CD4-positive, alpha-beta memory T cell (primary cell): Measurements from ENCODE around the gene GPR78. TPM values are rescaled to one million over a fixed set of nuclear protein-coding genes. Genes with fewer than 3 reads are reported as not detected.

Experiments used
- CTCF ChIA-PET: fragments of 350-600 bp; sonication (Branson Sonifier 250); formaldehyde crosslinking; loops from one replicate; lab custom pipeline; 2021; ENCODE audit warnings: inconsistent platforms; ENCODE audit not compliant: partially characterized antibody; lab: Charles Lee
- POLR2A ChIA-PET: fragments of 350-600 bp; sonication (Branson Sonifier 250); formaldehyde crosslinking; loops from one replicate; lab custom pipeline; 2021; ENCODE audit not compliant: partially characterized antibody; lab: Charles Lee
- DNase-seq, 5 donors: peaks; one replicate each; pipeline versions ENCODE4 v3.0.0 to v3.0.0-alpha.2; 2020 to 2022; ENCODE audit warnings: mixed read lengths in 1 of 5
- H3K27ac ChIP-seq: one replicate; pipeline ENCODE4 v1.7.0; 2013; ENCODE audit warnings: low read depth, low read length
- H3K27me3 ChIP-seq: 2 replicates; pipeline ENCODE4 v1.7.0; 2013; ENCODE audit warnings: mild to moderate bottlenecking, low read length, moderate library complexity; ENCODE audit not compliant: insufficient read depth
- H3K36me3 ChIP-seq: 2 replicates; pipeline ENCODE4 v1.7.0; 2013; ENCODE audit warnings: mild to moderate bottlenecking, low read length, moderate library complexity; ENCODE audit not compliant: insufficient read depth
- H3K4me1 ChIP-seq: 2 replicates; pipeline ENCODE4 v1.7.0; 2013; ENCODE audit warnings: mild to moderate bottlenecking, low read length, moderate library complexity; ENCODE audit not compliant: insufficient read depth
- H3K4me3 ChIP-seq, 2 donors: one replicate each; pipeline ENCODE4 v1.7.0; 2013; ENCODE audit warnings: low read length in 2 of 2, mild to moderate bottlenecking in 1 of 2
- H3K9me3 ChIP-seq, 2 donors: one replicate each; pipeline ENCODE4 v1.7.0; 2013; ENCODE audit warnings: low read length in 2 of 2, control low read depth in 1 of 2; ENCODE audit not compliant: control insufficient read depth in 1 of 2
- H3K27ac Mint-ChIP-seq, 7 donors: one replicate each; pipeline ENCODE4 v1.8.0; 2020 to 2021; ENCODE audit warnings: mixed read lengths in 7 of 7, mild to moderate bottlenecking in 6 of 7, inconsistent platforms in 3 of 7, moderate library complexity in 3 of 7
- H3K27me3 Mint-ChIP-seq, 2 donors: one replicate each; pipeline ENCODE4 v1.8.0; 2020 to 2021; ENCODE audit warnings: mixed read lengths in 2 of 2
- H3K36me3 Mint-ChIP-seq, 2 donors: one replicate each; pipeline ENCODE4 v1.8.0; 2020 to 2021; ENCODE audit warnings: mixed read lengths in 2 of 2, inconsistent platforms in 1 of 2, mild to moderate bottlenecking in 1 of 2
- H3K4me1 Mint-ChIP-seq, 4 donors: one replicate each; pipeline ENCODE4 v1.8.0; 2020 to 2021; ENCODE audit warnings: mixed read lengths in 4 of 4, mild to moderate bottlenecking in 1 of 4
- H3K4me3 Mint-ChIP-seq, 8 donors: one replicate each; pipeline ENCODE4 v1.8.0; 2020 to 2021; ENCODE audit warnings: mixed read lengths in 8 of 8, mild to moderate bottlenecking in 7 of 8, moderate library complexity in 6 of 8, inconsistent platforms in 3 of 8
- H3K9me3 Mint-ChIP-seq, 8 donors: one replicate each; pipeline ENCODE4 v1.8.0; 2020 to 2021; ENCODE audit warnings: mixed read lengths in 8 of 8, mild to moderate bottlenecking in 5 of 8, inconsistent platforms in 3 of 8, moderate library complexity in 1 of 8
- intact Hi-C: fragments of 100-400 bp; cut with micrococcal nuclease; formaldehyde crosslinking; loops from one replicate; pipeline ENCODE4 v1.15.1; 2023
- polyA plus RNA-seq, 2 donors: library from polyadenylated mRNA; unstranded; fragments of 300-500 nt; fragmentation: Illumina TruSeq; gene quantifications; one replicate each; pipeline ENCODE4 v1.2.3, GENCODE V29; 2021
- total RNA-seq, 2 experiments: library from RNA; stranded (reverse); gene quantifications; one replicate each; pipeline ENCODE4 v1.2.3, GENCODE V29; 2021

GPR78 gene
- total and polyA plus RNA-seq, 4 experiments from 2014 or later = not detected

DNA sequence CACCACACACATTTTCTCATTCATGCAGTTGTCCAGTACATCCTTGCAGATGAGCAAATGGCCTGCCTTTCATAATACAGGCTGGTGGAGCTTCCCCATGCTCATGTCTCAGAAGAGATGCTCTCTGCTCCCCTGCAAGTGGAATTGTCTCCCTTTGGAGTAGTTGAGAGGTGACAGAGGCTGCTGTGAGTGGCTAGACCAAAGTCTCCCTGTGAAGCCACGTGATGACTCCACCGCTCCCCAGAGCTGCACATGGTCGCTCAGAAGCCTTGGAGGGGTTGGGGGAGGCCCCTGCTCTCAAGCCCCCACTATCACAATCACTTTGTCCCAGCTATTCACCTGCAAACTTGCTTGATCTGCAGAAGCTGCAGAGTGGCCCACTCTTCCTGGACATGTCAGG lies 1.5 kb upstream of the GPR78 start:
- POLR2A ChIA-PET = no interaction called here
- H3K36me3 Mint-ChIP-seq = no peaks in the 10 kb centered on the region
- no peak overlapping the region for H3K4me3 ChIP-seq
- no peak overlapping the region for H3K4me3 Mint-ChIP-seq
- no peak overlapping the region for H3K27ac Mint-ChIP-seq
- H3K9me3 Mint-ChIP-seq = peaks cover 0 to 2% (median 0%) of the 10 kb centered on the region in 8 donors
- no peaks in the 10 kb centered on the region for H3K9me3 ChIP-seq
- CTCF ChIA-PET = no interaction called here
- no peaks in the 10 kb centered on the region for H3K27me3 ChIP-seq
- peaks cover 9 to 16% of the 10 kb centered on the region in 2 donors for H3K27me3 Mint-ChIP-seq
- no peak overlapping the region for H3K27ac ChIP-seq
- intact Hi-C loops = no loop called here
- no peaks in the 10 kb centered on the region for H3K36me3 ChIP-seq
- no peaks in the 10 kb centered on the region for H3K4me1 Mint-ChIP-seq
- H3K4me1 ChIP-seq = no peaks in the 10 kb centered on the region
- no peak for DNase-seq

DNA sequence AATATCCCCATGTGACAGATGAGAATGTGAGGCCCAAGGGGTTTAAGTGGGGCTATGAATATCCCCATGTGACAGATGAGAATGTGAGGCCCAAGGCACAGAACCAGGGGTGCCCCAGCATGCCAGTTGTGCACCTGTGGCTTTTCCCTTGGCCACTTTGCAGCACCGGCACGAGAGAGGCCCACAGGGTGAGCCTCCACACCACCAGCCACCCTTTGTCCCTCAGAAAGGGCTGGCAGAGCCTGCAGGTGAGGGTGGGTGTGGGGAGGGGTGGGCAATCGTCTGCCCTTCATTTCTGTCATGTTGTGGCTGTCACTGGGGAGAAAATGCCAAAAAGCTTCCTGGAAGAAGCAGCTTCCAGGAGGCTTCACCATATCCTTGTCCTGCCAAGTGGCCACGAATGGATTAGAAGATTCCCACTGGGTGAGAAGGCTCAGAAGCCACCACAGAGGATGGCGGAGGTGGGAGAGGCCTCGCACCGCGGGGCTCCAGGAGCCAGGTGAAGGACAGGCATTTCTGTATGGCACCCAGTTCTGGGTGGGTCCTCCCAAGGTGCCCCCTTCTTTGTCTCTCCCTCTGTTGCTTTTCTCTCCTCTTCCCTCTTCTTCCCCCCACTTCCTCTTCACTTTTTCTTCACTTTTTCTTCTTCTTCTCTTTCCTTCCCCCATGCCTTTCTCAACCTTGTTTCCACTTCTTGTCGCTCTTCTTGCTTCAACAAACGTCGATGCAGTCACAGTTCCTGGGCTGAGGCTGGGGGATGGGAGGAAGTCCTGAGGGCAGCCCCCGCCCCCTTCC lies 469 bp upstream of the GPR78 start:
- DNase-seq = no peak
- Histone ChIP-seq H3K4me3 (no peak overlapping the region), H3K9me3 (no peaks in the 10 kb centered on the region), H3K27ac (no peak overlapping the region), H3K27me3 (no peaks in the 10 kb centered on the region), H3K4me1 (no peaks in the 10 kb centered on the region), H3K36me3 (no peaks in the 10 kb centered on the region)
- H3K9me3 Mint-ChIP-seq = peaks cover 0 to 2% (median 0%) of the 10 kb centered on the region in 8 donors
- H3K36me3 Mint-ChIP-seq = no peaks in the 10 kb centered on the region
- no peaks in the 10 kb centered on the region for H3K4me1 Mint-ChIP-seq
- no peak overlapping the region for H3K27ac Mint-ChIP-seq
- POLR2A ChIA-PET = no interaction called here
- CTCF ChIA-PET = no interaction called here
- peaks cover 10 to 22% of the 10 kb centered on the region in 2 donors for H3K27me3 Mint-ChIP-seq
- no peak overlapping the region for H3K4me3 Mint-ChIP-seq
- intact Hi-C loops = no loop called here

DNA sequence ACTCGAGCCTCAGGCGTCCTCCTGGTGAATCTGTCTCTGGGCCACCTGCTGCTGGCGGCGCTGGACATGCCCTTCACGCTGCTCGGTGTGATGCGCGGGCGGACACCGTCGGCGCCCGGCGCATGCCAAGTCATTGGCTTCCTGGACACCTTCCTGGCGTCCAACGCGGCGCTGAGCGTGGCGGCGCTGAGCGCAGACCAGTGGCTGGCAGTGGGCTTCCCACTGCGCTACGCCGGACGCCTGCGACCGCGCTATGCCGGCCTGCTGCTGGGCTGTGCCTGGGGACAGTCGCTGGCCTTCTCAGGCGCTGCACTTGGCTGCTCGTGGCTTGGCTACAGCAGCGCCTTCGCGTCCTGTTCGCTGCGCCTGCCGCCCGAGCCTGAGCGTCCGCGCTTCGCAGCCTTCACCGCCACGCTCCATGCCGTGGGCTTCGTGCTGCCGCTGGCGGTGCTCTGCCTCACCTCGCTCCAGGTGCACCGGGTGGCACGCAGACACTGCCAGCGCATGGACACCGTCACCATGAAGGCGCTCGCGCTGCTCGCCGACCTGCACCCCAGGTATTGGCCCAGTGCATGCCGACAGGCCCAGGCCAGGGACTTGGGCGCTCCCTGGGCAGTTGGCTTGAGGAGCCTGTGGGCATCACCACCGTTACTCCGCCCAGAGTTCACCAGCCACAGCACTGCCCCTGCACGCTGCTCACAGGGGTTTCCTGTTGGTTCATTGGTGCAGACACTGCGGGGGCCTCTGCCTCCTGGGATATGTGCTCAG lies 1.1 kb downstream of the GPR78 start:
- ChIA-PET CTCF (no interaction called here), POLR2A (no interaction called here)
- Histone ChIP-seq H3K4me1 (no peaks in the 10 kb centered on the region), H3K9me3 (no peaks in the 10 kb centered on the region), H3K27me3 (no peaks in the 10 kb centered on the region), H3K4me3 (no peak overlapping the region), H3K36me3 (no peaks in the 10 kb centered on the region), H3K27ac (no peak overlapping the region)
- DNase-seq = no peak
- intact Hi-C loops = no loop called here
- Mint-ChIP-seq H3K27me3 (peaks cover 13 to 23% of the 10 kb centered on the region in 2 donors), H3K36me3 (no peaks in the 10 kb centered on the region), H3K9me3 (peaks cover 0 to 2% (median 0%) of the 10 kb centered on the region in 8 donors), H3K4me3 (no peak overlapping the region), H3K4me1 (no peaks in the 10 kb centered on the region), H3K27ac (no peak overlapping the region)

DNA sequence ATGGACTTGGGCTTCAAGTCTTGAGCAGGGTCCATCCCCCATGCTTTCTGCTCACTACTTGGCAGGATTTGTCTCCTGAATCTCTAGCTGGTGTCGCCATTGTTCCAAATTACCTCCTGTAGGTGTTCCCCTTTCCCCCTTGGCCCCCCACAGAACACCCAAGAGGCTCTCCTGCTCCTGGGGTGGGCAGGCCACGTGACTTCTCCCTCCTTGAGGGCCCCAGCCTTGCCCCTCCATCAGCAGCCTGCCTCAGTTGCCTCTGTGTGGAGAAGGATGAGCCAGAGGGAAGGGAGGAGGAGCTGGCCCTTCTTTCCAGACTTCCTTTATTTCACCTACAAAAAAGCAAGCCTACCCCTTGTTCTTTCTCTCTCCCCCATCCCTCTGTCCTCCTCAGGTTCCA lies 1.8 kb downstream of the GPR78 start:
- H3K4me3 Mint-ChIP-seq = no peak overlapping the region
- intact Hi-C loops = no loop called here
- Histone ChIP-seq H3K9me3 (no peaks in the 10 kb centered on the region), H3K4me3 (no peak overlapping the region), H3K4me1 (no peaks in the 10 kb centered on the region), H3K27ac (no peak overlapping the region), H3K36me3 (no peaks in the 10 kb centered on the region), H3K27me3 (no peaks in the 10 kb centered on the region)
- H3K9me3 Mint-ChIP-seq = peaks cover 0 to 2% (median 0%) of the 10 kb centered on the region in 8 donors
- no peaks in the 10 kb centered on the region for H3K36me3 Mint-ChIP-seq
- ChIA-PET POLR2A (no interaction called here), CTCF (no interaction called here)
- H3K27ac Mint-ChIP-seq = no peak overlapping the region
- H3K4me1 Mint-ChIP-seq = no peaks in the 10 kb centered on the region
- peaks cover 11 to 24% of the 10 kb centered on the region in 2 donors for H3K27me3 Mint-ChIP-seq
- no peak for DNase-seq

DNA sequence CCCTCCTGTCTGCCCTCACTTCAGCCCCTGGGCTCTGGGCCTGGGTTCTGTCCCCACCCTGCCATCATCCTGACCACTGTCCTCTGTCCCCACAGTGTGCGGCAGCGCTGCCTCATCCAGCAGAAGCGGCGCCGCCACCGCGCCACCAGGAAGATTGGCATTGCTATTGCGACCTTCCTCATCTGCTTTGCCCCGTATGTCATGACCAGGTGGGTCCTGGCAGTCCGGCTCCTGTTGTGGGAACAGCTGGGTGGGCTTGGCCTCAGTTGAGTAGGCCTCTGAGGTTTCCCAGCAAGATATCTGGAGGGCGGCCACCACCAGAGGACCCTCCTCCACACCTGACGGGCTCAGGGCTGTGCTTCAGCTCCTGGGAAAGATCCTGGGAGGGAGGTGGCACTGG lies 2.2 kb downstream of the GPR78 start:
- Histone ChIP-seq H3K9me3 (no peaks in the 10 kb centered on the region), H3K27ac (no peak overlapping the region), H3K27me3 (no peaks in the 10 kb centered on the region), H3K36me3 (no peaks in the 10 kb centered on the region), H3K4me3 (no peak overlapping the region), H3K4me1 (no peaks in the 10 kb centered on the region)
- no peak for DNase-seq
- Mint-ChIP-seq H3K9me3 (peaks cover 0 to 2% (median 0%) of the 10 kb centered on the region in 8 donors), H3K4me1 (no peaks in the 10 kb centered on the region), H3K27ac (no peak overlapping the region), H3K36me3 (no peaks in the 10 kb centered on the region), H3K27me3 (peaks cover 8 to 28% of the 10 kb centered on the region in 2 donors), H3K4me3 (no peak overlapping the region)
- CTCF ChIA-PET = no interaction called here
- POLR2A ChIA-PET = no interaction called here
- intact Hi-C loops = no loop called here

DNA sequence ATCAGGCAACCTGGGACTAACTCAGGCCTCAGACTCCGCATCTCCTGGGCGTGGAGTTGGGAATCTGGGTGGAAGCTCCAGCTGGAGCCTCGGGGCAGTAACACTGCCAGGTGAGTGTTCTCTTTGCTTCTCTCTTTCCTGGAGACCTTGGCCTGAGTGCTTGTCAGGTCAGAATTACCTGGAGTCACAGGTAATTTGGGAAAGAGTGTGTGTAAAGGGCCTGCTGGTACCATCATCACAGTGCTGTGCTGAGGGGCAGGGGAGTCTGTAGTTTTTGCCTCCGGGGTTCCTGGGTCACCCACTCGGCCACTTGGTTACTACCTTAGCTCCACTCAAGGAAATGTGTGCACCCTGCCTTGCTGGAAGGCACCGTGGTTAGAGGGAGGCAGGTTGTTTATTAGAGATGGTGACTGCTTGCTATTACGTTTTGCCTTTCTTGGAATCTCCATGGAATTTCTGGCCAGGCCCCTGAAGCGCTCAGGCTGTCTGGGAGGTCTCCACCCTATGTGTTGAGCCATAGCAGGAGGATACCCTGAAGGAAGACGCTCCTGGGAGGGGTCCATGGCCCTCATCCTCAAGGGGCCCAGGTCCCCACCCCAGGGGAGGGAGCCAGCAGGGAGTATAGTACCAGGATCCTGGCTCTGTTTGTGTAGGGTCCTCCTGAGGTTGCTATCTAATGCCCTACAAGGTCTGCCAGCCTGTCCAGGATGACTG lies 2.9 kb downstream of the GPR78 start:
- intact Hi-C loops = no loop called here
- Histone ChIP-seq H3K4me1 (no peaks in the 10 kb centered on the region), H3K9me3 (no peaks in the 10 kb centered on the region), H3K4me3 (no peak overlapping the region), H3K27me3 (no peaks in the 10 kb centered on the region), H3K36me3 (no peaks in the 10 kb centered on the region), H3K27ac (no peak overlapping the region)
- ChIA-PET POLR2A (no interaction called here), CTCF (no interaction called here)
- H3K4me3 Mint-ChIP-seq = no peak overlapping the region
- no peaks in the 10 kb centered on the region for H3K4me1 Mint-ChIP-seq
- H3K27me3 Mint-ChIP-seq = peaks cover 8 to 25% of the 10 kb centered on the region in 2 donors
- H3K27ac Mint-ChIP-seq = no peak overlapping the region
- H3K36me3 Mint-ChIP-seq = no peaks in the 10 kb centered on the region
- peaks cover 0 to 2% (median 0%) of the 10 kb centered on the region in 8 donors for H3K9me3 Mint-ChIP-seq
- DNase-seq = no peak

DNA sequence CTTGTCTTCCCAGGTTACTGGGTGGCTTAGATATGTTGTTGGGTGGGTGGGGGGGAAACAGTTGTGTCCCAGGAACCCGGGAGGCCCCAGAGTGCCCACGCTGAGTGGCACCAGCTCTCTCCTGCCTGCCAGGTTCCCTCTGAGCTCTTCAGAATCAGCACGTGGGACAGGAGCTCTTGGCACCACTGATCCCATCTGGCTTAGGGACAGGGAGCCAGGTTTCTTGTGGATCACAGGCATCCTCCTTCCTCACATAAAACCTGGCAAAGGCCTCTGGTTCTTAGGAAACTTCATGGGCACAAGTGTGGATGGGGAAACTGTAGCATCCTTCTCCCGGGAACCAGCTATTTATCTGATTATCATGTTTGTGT lies 3.4 kb downstream of the GPR78 start:
- no peak overlapping the region for H3K4me3 ChIP-seq
- no peaks in the 10 kb centered on the region for H3K36me3 ChIP-seq
- H3K9me3 ChIP-seq = no peaks in the 10 kb centered on the region
- ChIA-PET CTCF (no interaction called here), POLR2A (no interaction called here)
- no peaks in the 10 kb centered on the region for H3K36me3 Mint-ChIP-seq
- no peak overlapping the region for H3K27ac Mint-ChIP-seq
- no peaks in the 10 kb centered on the region for H3K4me1 ChIP-seq
- peaks cover 8 to 23% of the 10 kb centered on the region in 2 donors for H3K27me3 Mint-ChIP-seq
- no peaks in the 10 kb centered on the region for H3K27me3 ChIP-seq
- peaks cover 0 to 2% (median 0%) of the 10 kb centered on the region in 8 donors for H3K9me3 Mint-ChIP-seq
- no peak overlapping the region for H3K27ac ChIP-seq
- intact Hi-C loops = no loop called here
- no peaks in the 10 kb centered on the region for H3K4me1 Mint-ChIP-seq
- H3K4me3 Mint-ChIP-seq = no peak overlapping the region
- no peak for DNase-seq
